ENCODE results near the gene IDUA.

DNA sequence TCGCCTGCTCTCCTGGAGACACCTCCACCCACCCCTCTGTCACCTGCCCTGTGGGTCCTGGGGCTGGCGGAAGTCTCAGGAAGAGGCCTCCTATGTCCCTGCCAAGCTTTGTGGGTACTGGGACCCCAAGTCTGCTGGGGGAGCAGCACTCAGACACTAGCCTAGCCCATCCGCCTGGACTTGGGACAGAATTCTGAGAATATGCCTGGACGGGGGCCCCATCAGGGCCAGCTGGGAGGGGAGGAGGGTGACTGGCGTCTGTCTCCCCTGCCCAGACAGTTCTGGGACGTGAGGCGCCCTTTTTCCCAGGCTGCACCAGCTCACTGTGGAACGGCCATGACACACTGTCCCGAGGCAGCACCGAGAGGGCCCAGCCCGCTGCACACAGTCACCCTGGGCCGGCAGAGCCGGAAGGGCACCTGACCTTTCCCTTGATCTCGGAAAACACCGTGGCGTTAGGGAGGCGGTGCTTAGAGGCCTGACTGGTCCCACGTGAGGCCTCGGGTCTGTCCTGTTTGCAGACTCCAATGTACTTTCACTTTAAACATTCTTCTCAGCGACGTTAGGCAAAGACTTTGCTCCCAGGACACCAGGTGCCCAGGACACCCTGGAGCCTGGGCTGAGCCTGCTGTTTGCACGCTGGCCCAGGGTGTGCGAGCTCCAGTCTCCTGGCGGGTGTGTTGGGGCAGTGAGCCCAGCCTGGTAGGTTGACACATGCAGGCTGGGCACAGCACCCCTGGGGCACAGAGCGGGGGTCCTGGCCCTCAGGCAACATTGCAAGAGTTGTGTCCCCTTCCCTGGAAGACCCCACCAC, 5.7 kb downstream of the IDUA start:
- TF ChIP-seq, protein P1, sequence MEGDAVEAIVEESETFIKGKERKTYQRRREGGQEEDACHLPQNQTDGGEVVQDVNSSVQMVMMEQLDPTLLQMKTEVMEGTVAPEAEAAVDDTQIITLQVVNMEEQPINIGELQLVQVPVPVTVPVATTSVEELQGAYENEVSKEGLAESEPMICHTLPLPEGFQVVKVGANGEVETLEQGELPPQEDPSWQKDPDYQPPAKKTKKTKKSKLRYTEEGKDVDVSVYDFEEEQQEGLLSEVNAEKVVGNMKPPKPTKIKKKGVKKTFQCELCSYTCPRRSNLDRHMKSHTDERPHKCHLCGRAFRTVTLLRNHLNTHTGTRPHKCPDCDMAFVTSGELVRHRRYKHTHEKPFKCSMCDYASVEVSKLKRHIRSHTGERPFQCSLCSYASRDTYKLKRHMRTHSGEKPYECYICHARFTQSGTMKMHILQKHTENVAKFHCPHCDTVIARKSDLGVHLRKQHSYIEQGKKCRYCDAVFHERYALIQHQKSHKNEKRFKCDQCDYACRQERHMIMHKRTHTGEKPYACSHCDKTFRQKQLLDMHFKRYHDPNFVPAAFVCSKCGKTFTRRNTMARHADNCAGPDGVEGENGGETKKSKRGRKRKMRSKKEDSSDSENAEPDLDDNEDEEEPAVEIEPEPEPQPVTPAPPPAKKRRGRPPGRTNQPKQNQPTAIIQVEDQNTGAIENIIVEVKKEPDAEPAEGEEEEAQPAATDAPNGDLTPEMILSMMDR (optimal IDR thresholded peaks at IDR 0.05 in 1 of 3, IDR thresholded peaks at IDR 0.05 in 1 of 3, conservative IDR thresholded peaks at IDR 0.05 in 1 of 3; ENCODE audit: extremely low read depth in 1 of 3, insufficient read depth in 2 of 3, low read length in 3 of 3): no peak
- no peak for TF ChIP-seq EZH2 (IDR thresholded peaks at IDR 0.05; ENCODE audit: low read length)
